Smooth muscle cell of the pulmonary artery (primary cell): ENCODE results near the gene CENPS. TPM values are rescaled to one million over a fixed set of nuclear protein-coding genes. Genes with fewer than 3 reads are reported as not detected.

ENCODE experiments used
- total RNA-seq: library from RNA; depleted of rRNA; stranded (reverse); fragments of >200 nt; gene quantifications from 2 replicates; pipeline ENCODE4 v1.2.3, GENCODE V29; 2014

CENPS gene
- 11.1 and 11.3 TPM in 2 replicates for total RNA-seq

GRCh38 chr1:10430216-10431069 is at the start of gene CENPS:
CENPS (plus strand) TSS chr1:10430433; CDS start chr1:10430518, 85 bp downstream.

GRCh38 chr1:10398734-10399443 is 31.3 kb upstream of the CENPS start, which contains the start of gene PGD:
PGD (plus strand) TSS chr1:10399064; CDS start chr1:10399118, 54 bp downstream.

DNA sequence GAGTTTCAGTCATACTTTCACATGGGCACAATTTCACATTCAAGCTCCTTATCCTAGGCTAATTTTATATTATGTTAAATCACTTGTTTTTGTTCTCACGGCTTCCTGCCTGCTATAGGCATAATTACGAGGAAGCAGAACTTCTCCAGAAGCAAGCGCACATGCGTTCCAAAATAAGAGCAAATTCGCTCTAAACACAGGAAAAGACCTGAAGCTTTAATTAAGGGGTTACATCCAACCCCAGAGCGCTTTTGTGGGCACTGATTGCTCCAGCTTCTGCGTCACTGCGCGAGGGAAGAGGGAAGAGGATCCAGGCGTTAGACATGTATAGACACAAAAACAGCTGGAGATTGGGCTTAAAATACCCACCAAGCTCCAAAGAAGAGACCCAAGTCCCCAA is 19.5 kb downstream of the CENPS start, which contains the start of gene CORT:
Gene CORT (plus strand): TSS at position 281 of the 400 bp plus-strand sequence. CDS start 193 bp downstream, outside the sequence.

GRCh38 chr1:10472220-10473144 is 42.2 kb downstream of the CENPS start, which contains the start of gene DFFA:
DFFA (minus strand) TSS chr1:10472529; CDS start chr1:10472458, 71 bp downstream.

DNA sequence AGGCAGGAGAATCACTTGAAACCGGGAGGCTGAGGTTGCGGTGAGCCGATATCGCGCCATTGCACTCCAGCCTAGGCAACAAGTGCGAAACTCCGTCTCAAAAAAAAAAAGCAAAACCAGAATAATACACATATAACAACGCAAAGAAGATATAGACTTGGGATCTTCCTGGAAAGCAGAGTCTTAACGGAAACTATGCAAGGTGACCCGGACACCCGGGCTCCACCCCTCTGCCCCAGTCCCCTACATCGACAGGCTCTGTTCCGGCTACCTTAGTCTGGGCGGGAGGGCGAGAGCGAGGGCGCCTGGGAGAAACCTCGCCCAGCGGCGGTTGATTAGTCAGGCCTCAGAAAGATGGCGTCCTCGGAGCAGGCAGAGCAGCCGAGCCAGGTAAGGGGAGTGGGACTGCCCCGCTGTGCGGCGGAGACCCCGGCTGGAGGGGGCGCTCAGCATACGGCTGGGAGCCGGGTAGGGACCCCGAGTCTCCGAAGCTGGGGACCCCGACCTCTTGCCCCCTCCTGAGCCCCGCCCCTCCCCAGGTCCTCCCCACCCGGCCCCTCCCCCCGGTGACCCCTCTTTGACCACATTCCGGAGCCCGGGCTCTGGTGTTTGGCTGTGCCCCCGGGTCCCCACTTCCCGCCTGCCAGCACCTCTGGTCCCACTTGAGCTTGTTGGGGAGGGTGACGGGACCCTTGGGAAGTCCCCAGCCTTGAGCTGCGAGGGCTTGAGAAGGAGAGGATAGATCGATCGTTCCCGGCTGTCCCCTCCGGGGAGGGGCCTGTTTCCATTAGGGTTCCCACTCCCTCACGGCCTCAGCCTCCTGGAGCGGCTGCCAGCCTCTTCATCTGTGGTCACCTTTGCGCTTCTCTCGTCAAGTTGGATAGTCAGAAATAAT is 44.6 kb downstream of the CENPS start, which contains the start of gene PEX14:
Gene PEX14 (plus strand): TSS at position 338 of the 895 bp plus-strand sequence. CDS start 17 bp downstream, at position 355.

Other genes with a start within 250 kb of the CENPS start
- 40.4 and 41.3 TPM in 2 replicates for gene KIF1B, start 219.9 kb upstream of the CENPS start, total RNA-seq
- 78.5 and 156 TPM in 2 replicates for gene PGD, start 31.4 kb upstream of the CENPS start, total RNA-seq
- 0.33 and 0.43 TPM in 2 replicates for gene CORT, start 19.6 kb downstream of the CENPS start, total RNA-seq
- 40.2 and 49.1 TPM in 2 replicates for gene DFFA, start 42.1 kb downstream of the CENPS start, total RNA-seq
- gene PEX14, start 44.5 kb downstream of the CENPS start, total RNA-seq = 13.4 and 14.3 TPM in 2 replicates